PC-3 (cell line): ENCODE results near the gene RPL36. TPM values are rescaled to one million over a fixed set of nuclear protein-coding genes. Genes with fewer than 3 reads are reported as not detected.
A peak's percentile ranks its signal among the peaks of the same experiment; 100 is the strongest.

ENCODE experiments used
- ATAC-seq: fragments of 200-7000 bp; cut with Tn5 transposase; 2 replicates; pipeline ENCODE4 v1.9.1; 2020; ENCODE audit warnings: mild to moderate bottlenecking, moderate library complexity
- BruUV-seq: library from RNA; stranded (reverse); fragments of 400-500 nt; replicated peaks from 2 replicates; lab custom pipeline; 2021; lab: Mats Ljungman, UMichigan
- CTCF ChIA-PET: fragments of 300-600 bp; sonication (Branson Sonifier 250); formaldehyde crosslinking; loops from one replicate; lab custom pipeline; 2022; ENCODE audit warnings: antibody characterized with exemption; lab: Charles Lee
- POLR2A ChIA-PET: fragments of 300-600 bp; sonication (Branson Sonifier 250); formaldehyde crosslinking; loops from one replicate; lab custom pipeline; 2022; ENCODE audit warnings: antibody characterized with exemption; ENCODE audit not compliant: unreplicated experiment; lab: Charles Lee
- DNase-seq: peaks from one replicate; pipeline ENCODE4 v3.0.0-alpha.2; 2015
- H2AFZ ChIP-seq: fragments of 300-600 bp; sonication (generic); 2 replicates; pipeline ENCODE4 v1.6.0; 2016; ENCODE audit warnings: antibody characterized with exemption, low read length
- H3F3A ChIP-seq: fragments of 300-600 bp; sonication (generic); one replicate; pipeline ENCODE4 v1.6.0; 2017; ENCODE audit warnings: antibody characterized with exemption, low read length, control low read depth, mild to moderate bottlenecking; ENCODE audit not compliant: unreplicated experiment
- H3K27ac ChIP-seq: fragments of 300-600 bp; sonication (generic); 2 replicates; pipeline ENCODE4 v1.5.1; 2016; ENCODE audit warnings: mild to moderate bottlenecking, low read length
- H3K27me3 ChIP-seq: fragments of 300-600 bp; sonication (generic); 2 replicates; pipeline ENCODE4 v1.6.1; 2016; ENCODE audit warnings: low read length, mixed read lengths
- H3K36me3 ChIP-seq: fragments of 300-600 bp; sonication (generic); 2 replicates; pipeline ENCODE4 v1.6.1; 2016; ENCODE audit warnings: low read depth, mixed run types, low read length, mixed read lengths
- H3K4me1 ChIP-seq: fragments of 300-600 bp; sonication (generic); 2 replicates; pipeline ENCODE4 v1.5.1; 2016; ENCODE audit warnings: low read length; ENCODE audit not compliant: insufficient read depth
- H3K4me2 ChIP-seq: fragments of 300-600 bp; sonication (generic); 2 replicates; pipeline ENCODE4 v1.6.0; 2016; ENCODE audit warnings: low read length
- H3K4me3 ChIP-seq: fragments of 300-600 bp; sonication (generic); 2 replicates; pipeline ENCODE4 v1.5.1; 2016; ENCODE audit warnings: mild to moderate bottlenecking, low read length, mixed read lengths
- H3K79me2 ChIP-seq: fragments of 300-600 bp; sonication (generic); 2 replicates; pipeline ENCODE4 v1.6.1; 2017; ENCODE audit warnings: low read length, mixed read lengths
- H3K9ac ChIP-seq: fragments of 300-600 bp; sonication (generic); 2 replicates; pipeline ENCODE4 v1.6.0; 2016; ENCODE audit warnings: mild to moderate bottlenecking, low read length
- H3K9me2 ChIP-seq: fragments of 300-600 bp; sonication (generic); replicated peaks from 2 replicates; pipeline ENCODE4 v1.6.1; 2016; ENCODE audit warnings: mixed run types, low read length, mixed read lengths
- H3K9me3 ChIP-seq: fragments of 300-600 bp; sonication (generic); 2 replicates; pipeline ENCODE4 v1.6.1; 2016; ENCODE audit warnings: low read length, mixed read lengths
- H4K20me1 ChIP-seq: fragments of 300-600 bp; sonication (generic); 2 replicates; pipeline ENCODE4 v1.6.1; 2016; ENCODE audit warnings: low read length, mixed read lengths
- EZH2 ChIP-seq: fragments of 300-600 bp; sonication (generic); IDR thresholded peaks from one replicate; pipeline ENCODE4 v1.6.1; 2017; ENCODE audit warnings: antibody characterized with exemption, mild to moderate bottlenecking, low read length; ENCODE audit not compliant: unreplicated experiment
- EZH2phosphoT487 ChIP-seq: fragments of 300-600 bp; sonication (generic); IDR thresholded peaks from 2 replicates; pipeline ENCODE4 v1.6.1; 2018; ENCODE audit warnings: mild to moderate bottlenecking, antibody characterized with exemption, low read length, borderline replicate concordance
- intact Hi-C: fragments of 100-400 bp; cut with micrococcal nuclease; formaldehyde crosslinking; loops from 2 replicates; pipeline ENCODE4 v1.9.0; 2023
- total RNA-seq: library from RNA; depleted of rRNA; stranded (reverse); fragments of >200 nt; gene quantifications from 2 replicates; pipeline ENCODE4 v1.2.3, GENCODE V29; 2014
- TF ChIP-seq, protein P1 (sequence below): fragments of 300-600 bp; sonication (generic); conservative IDR thresholded peaks from 2 replicates; pipeline ENCODE4 v1.5.1; 2017; ENCODE audit warnings: antibody characterized with exemption, low read depth, mild to moderate bottlenecking, low read length

Gene RPL36
- total RNA-seq, 1 experiment from 2014 or later, result 2,470 TPM

DNA sequence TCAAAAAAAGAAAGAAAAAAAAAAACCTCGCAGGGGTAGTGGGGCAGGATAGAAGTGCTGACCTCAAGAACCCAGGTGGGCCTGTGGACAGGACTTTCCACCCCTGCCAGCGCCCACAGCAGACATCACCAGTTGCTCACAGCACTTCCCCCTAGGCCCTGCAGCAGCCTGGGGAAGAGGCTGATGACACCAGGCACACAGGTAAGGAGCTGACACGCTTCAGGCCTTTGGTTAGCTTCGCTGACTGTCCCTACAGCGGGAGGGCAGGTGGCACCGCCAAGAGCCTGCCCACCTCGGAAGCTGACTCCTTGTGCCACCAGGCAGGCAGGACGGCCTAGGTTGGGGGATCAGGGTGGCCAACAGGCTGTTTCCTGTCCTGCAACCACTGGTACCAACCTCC lies 20.9 kb downstream of the RPL36 start:
- H3K4me3 ChIP-seq, result no peak overlapping the region
- H3K9me3 ChIP-seq, result no peaks in the 10 kb centered on the region
- intact Hi-C loops, result no loop called here
- no peaks in the 10 kb centered on the region for H3K9me2 ChIP-seq
- H3K79me2 ChIP-seq, result peaks cover 23% of the 10 kb centered on the region
- H4K20me1 ChIP-seq, result peaks cover 3% of the 10 kb centered on the region; the same call in 1 of the 2 replicates
- DNase-seq (no peak), ATAC-seq (no peak)
- H3K27ac ChIP-seq, result no peak overlapping the region
- H3K9ac ChIP-seq, result no peak overlapping the region
- POLR2A ChIA-PET, result no interaction called here
- H3F3A ChIP-seq, result no peaks in the 10 kb centered on the region
- CTCF ChIA-PET, result no interaction called here
- BruUV-seq, result TSS peak; percentile 1
- peaks cover 61% of the 10 kb centered on the region for H3K36me3 ChIP-seq
- no peak overlapping the region for H3K4me2 ChIP-seq
- no peaks in the 10 kb centered on the region for H3K27me3 ChIP-seq
- H3K4me1 ChIP-seq, result no peaks in the 10 kb centered on the region
- no peak overlapping the region for H2AFZ ChIP-seq
- TF ChIP-seq EZH2 (no peak), EZH2phosphoT487 (no peak)
- TF ChIP-seq, protein P1, sequence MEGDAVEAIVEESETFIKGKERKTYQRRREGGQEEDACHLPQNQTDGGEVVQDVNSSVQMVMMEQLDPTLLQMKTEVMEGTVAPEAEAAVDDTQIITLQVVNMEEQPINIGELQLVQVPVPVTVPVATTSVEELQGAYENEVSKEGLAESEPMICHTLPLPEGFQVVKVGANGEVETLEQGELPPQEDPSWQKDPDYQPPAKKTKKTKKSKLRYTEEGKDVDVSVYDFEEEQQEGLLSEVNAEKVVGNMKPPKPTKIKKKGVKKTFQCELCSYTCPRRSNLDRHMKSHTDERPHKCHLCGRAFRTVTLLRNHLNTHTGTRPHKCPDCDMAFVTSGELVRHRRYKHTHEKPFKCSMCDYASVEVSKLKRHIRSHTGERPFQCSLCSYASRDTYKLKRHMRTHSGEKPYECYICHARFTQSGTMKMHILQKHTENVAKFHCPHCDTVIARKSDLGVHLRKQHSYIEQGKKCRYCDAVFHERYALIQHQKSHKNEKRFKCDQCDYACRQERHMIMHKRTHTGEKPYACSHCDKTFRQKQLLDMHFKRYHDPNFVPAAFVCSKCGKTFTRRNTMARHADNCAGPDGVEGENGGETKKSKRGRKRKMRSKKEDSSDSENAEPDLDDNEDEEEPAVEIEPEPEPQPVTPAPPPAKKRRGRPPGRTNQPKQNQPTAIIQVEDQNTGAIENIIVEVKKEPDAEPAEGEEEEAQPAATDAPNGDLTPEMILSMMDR, result no peak

DNA sequence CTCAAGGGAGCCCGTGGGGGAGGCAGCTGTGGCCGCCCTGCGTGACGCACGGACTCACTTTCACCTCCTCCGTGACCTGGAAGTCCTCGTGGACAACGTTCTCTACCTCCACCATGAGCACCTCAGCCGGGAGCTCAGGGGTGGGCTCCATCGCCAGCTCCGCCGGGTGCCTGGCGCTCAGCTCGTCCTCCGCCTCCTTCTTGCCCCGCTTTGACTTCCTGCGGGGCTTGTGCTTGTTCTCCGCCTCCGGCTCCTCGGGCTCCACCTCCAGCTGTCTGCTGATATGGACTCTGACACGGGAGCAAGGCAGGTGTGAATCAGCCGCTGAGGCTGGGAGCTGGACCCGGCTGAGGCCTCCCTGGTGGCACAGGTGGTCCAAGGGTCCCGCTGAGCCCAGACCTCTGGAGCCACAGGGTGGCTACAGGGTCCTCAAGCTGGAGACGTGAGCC lies 21.6 kb downstream of the RPL36 start:
- H3K9ac ChIP-seq, result no peak overlapping the region
- CTCF ChIA-PET, result no interaction called here
- POLR2A ChIA-PET, result no interaction called here

DNA sequence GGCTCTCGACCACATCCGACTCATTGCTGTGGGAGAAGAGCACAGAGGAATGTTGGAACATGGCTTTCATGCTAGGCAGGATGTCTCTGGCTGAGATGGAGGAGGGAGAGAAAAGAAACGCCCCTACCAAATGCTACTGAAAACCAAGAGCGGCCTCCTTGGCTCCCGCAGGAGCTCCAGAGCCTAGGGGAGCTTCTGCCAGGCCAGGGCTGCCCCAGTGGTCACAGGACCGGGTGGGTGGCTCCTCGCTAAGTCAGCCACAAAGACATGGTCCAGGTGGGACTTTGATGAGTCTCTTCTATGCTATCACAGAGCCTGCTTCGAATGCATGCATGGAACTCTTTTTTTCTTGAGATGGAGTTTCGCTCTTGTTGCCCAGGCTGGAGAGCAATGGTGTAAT lies 23.1 kb downstream of the RPL36 start:
- CTCF ChIA-PET, result no interaction called here
- Histone ChIP-seq H3K4me2 (no peak overlapping the region), H3K4me1 (peaks cover 10% of the 10 kb centered on the region), H3K79me2 (peaks cover 44% of the 10 kb centered on the region), H3K27me3 (no peaks in the 10 kb centered on the region), H3K36me3 (peaks cover 53% of the 10 kb centered on the region), H3K4me3 (no peak overlapping the region), H4K20me1 (peaks cover 21% of the 10 kb centered on the region), H3K27ac (no peak overlapping the region), H3K9me2 (no peaks in the 10 kb centered on the region), H3K9ac (no peak overlapping the region), H3F3A (no peaks in the 10 kb centered on the region), H3K9me3 (no peaks in the 10 kb centered on the region), H2AFZ (no peak overlapping the region)
- TF ChIP-seq, protein P1, result no peak
- TF ChIP-seq EZH2phosphoT487, result no peak
- no peak for TF ChIP-seq EZH2
- ATAC-seq, result no peak
- POLR2A ChIA-PET, result no interaction called here
- BruUV-seq, result no TSS peak
- no peak for DNase-seq
- intact Hi-C loops, result no loop called here

More for the DNA sequence above, 21.6 kb downstream of the RPL36 start:
- no peak overlapping the region for H2AFZ ChIP-seq
- H3K27me3 ChIP-seq, result no peaks in the 10 kb centered on the region
- no TSS peak for BruUV-seq
- ATAC-seq (no peak), DNase-seq (no peak)
- H3K9me2 ChIP-seq, result no peaks in the 10 kb centered on the region
- intact Hi-C loops, result no loop called here
- no peak overlapping the region for H3K4me3 ChIP-seq
- H4K20me1 ChIP-seq, result peaks cover 8% of the 10 kb centered on the region; the same call in 1 of the 2 replicates
- peaks cover 30% of the 10 kb centered on the region for H3K79me2 ChIP-seq
- no peaks in the 10 kb centered on the region for H3K4me1 ChIP-seq
- H3K4me2 ChIP-seq, result no peak overlapping the region
- no peak overlapping the region for H3K27ac ChIP-seq
- peaks cover 56% of the 10 kb centered on the region for H3K36me3 ChIP-seq
- TF ChIP-seq EZH2phosphoT487, result no peak
- TF ChIP-seq, protein P1, result no peak
- TF ChIP-seq EZH2, result no peak
- H3K9me3 ChIP-seq, result no peaks in the 10 kb centered on the region
- H3F3A ChIP-seq, result no peaks in the 10 kb centered on the region
